Caco-2 (cell line): ENCODE data around the gene MGAT1. TPM values are rescaled to one million over a fixed set of nuclear protein-coding genes. Genes with fewer than 3 reads are reported as not detected.

Experiments
- BruUV-seq: library from RNA; stranded (reverse); fragments of 400-500 nt; replicated peaks from 2 replicates; lab custom pipeline; 2021; lab: Mats Ljungman, UMichigan
- CTCF ChIA-PET: fragments of 300-600 bp; sonication (Branson Sonifier 250); formaldehyde crosslinking; loops from one replicate; lab custom pipeline; 2022; ENCODE audit warnings: antibody characterized with exemption; lab: Charles Lee
- POLR2A ChIA-PET: fragments of 300-600 bp; sonication (Branson Sonifier 250); formaldehyde crosslinking; loops from one replicate; lab custom pipeline; 2022; ENCODE audit warnings: antibody characterized with exemption; lab: Charles Lee
- DNase-seq, 2 experiments: peaks; one replicate each; pipeline versions ENCODE4 v3.0.0 to v3.0.0-alpha.2; 2020 to 2022
- H3K27me3 ChIP-seq: replicated peaks from 2 replicates; pipeline ENCODE4 v1.6.0; 2011; ENCODE audit warnings: low read length; ENCODE audit not compliant: control insufficient read depth, insufficient read depth
- H3K36me3 ChIP-seq: 2 replicates; pipeline ENCODE4 v1.5.1; 2011; ENCODE audit warnings: low read length; ENCODE audit not compliant: control insufficient read depth, insufficient read depth
- H3K4me1 ChIP-seq: fragments of 250-450 bp; sonication (Bioruptor Pico); 2 replicates; pipeline ENCODE4 v1.5.1; 2020; ENCODE audit warnings: mild to moderate bottlenecking
- H3K4me3 ChIP-seq: 2 replicates; pipeline ENCODE4 v1.5.1; 2011; ENCODE audit warnings: low read depth, mild to moderate bottlenecking, control low read depth, low read length
- H3K9me3 ChIP-seq: fragments of 250-450 bp; sonication (Bioruptor Pico); 2 replicates; pipeline ENCODE4 v1.5.1; 2020; ENCODE audit warnings: mild to moderate bottlenecking, moderate library complexity
- H3K27ac Mint-ChIP-seq: one replicate; pipeline ENCODE4 v1.8.0; 2022; ENCODE audit warnings: mixed read lengths; ENCODE audit not compliant: unreplicated experiment
- H3K27me3 Mint-ChIP-seq: one replicate; pipeline ENCODE4 v1.8.0; 2022; ENCODE audit warnings: mixed read lengths; ENCODE audit not compliant: insufficient read depth, unreplicated experiment
- H3K36me3 Mint-ChIP-seq: one replicate; pipeline ENCODE4 v1.8.0; 2022; ENCODE audit warnings: mild to moderate bottlenecking, mixed read lengths; ENCODE audit not compliant: insufficient read depth, unreplicated experiment
- H3K4me1 Mint-ChIP-seq: one replicate; pipeline ENCODE4 v1.8.0; 2022; ENCODE audit warnings: low read depth, mixed read lengths; ENCODE audit not compliant: unreplicated experiment
- H3K4me3 Mint-ChIP-seq: one replicate; pipeline ENCODE4 v1.8.0; 2022; ENCODE audit warnings: mild to moderate bottlenecking, moderate library complexity, mixed read lengths; ENCODE audit not compliant: unreplicated experiment
- H3K9me3 Mint-ChIP-seq: one replicate; pipeline ENCODE4 v1.8.0; 2022; ENCODE audit warnings: mixed read lengths; ENCODE audit not compliant: unreplicated experiment
- intact Hi-C: fragments of 100-400 bp; cut with micrococcal nuclease; formaldehyde crosslinking; loops from one replicate; pipeline ENCODE4 v1.10.0; 2022; ENCODE audit not compliant: unreplicated experiment
- total RNA-seq: library from RNA; stranded (reverse); gene quantifications from 2 replicates; pipeline ENCODE4 v1.2.3, GENCODE V29; 2022
- TF ChIP-seq, protein P1 (sequence below), 2 experiments: fragments of 200-600 bp in 1 of 2; IDR thresholded peaks; 1 replicate in 1 of 2; 2 replicates in 1 of 2; pipeline versions ENCODE4 v1.5.1 to v1.8.0; 2011 to 2022; ENCODE audit warnings: antibody characterized with exemption in 1 of 2, control low read depth in 1 of 2, inconsistent platforms in 1 of 2, low read depth in 1 of 2, low read length in 1 of 2, mild to moderate bottlenecking in 1 of 2, moderate library complexity in 1 of 2; ENCODE audit not compliant: insufficient read depth in 1 of 2, severe bottlenecking in 1 of 2, unreplicated experiment in 1 of 2

MGAT1 gene
- total RNA-seq, 1 experiment from 2014 or later: 80.1 TPM

DNA sequence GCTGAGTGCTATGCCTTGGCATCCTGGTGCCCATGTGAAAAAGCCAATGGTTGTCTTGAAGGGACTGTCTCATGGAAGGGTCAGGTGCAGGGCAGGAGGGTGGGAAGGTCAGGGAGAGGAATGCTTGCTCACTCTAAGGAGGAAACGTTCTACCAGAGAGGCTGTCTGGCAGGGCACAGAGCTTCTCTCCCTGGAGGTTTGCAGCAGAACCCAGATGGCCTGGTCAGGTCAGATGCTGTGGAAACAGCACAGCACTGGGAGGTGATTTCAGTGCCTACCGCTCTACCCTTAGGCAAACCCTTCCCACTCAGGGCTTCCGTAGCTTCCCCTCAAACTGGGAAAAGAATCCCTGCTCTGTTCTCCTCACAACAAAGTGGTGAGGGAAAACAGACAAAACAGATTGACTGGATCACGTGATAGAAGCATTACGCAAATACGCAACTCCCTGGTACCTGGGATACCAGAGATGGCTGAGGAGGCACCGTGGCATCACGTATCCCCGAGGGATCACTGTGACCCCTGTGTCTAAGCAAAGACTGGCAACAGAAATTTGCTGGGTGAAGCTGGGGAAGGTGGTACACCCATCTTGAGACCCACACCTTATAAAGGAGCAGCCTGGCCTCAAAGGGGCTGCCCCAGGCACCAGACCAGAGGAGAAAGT, 3.9 kb upstream of the MGAT1 start:
- ChIA-PET POLR2A (no interaction called here), CTCF (no interaction called here)
- Histone ChIP-seq H3K36me3 (peaks cover 3% of the 10 kb centered on the region; the same call in 1 of the 2 replicates), H3K4me3 (no peak overlapping the region), H3K27me3 (no peaks in the 10 kb centered on the region), H3K9me3 (no peaks in the 10 kb centered on the region), H3K4me1 (peaks cover 41% of the 10 kb centered on the region)
- no TSS peak for BruUV-seq
- peaks cover 50% of the 10 kb centered on the region for H3K4me1 Mint-ChIP-seq
- H3K27me3 Mint-ChIP-seq: no peaks in the 10 kb centered on the region
- H3K9me3 Mint-ChIP-seq: no peaks in the 10 kb centered on the region
- DNase-seq: no peak
- intact Hi-C loops: no loop called here
- H3K36me3 Mint-ChIP-seq: peaks cover 41% of the 10 kb centered on the region
- TF ChIP-seq, protein P1, sequence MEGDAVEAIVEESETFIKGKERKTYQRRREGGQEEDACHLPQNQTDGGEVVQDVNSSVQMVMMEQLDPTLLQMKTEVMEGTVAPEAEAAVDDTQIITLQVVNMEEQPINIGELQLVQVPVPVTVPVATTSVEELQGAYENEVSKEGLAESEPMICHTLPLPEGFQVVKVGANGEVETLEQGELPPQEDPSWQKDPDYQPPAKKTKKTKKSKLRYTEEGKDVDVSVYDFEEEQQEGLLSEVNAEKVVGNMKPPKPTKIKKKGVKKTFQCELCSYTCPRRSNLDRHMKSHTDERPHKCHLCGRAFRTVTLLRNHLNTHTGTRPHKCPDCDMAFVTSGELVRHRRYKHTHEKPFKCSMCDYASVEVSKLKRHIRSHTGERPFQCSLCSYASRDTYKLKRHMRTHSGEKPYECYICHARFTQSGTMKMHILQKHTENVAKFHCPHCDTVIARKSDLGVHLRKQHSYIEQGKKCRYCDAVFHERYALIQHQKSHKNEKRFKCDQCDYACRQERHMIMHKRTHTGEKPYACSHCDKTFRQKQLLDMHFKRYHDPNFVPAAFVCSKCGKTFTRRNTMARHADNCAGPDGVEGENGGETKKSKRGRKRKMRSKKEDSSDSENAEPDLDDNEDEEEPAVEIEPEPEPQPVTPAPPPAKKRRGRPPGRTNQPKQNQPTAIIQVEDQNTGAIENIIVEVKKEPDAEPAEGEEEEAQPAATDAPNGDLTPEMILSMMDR (IDR thresholded peaks at IDR 0.05; ENCODE audit: insufficient read depth in 1 of 2, low read depth in 1 of 2, low read length in 1 of 2, severe bottlenecking in 1 of 2, unreplicated experiment in 1 of 2): no peak
- no peak overlapping the region for H3K27ac Mint-ChIP-seq
- peak overlapping the region; percentile 16 for H3K4me3 Mint-ChIP-seq

DNA sequence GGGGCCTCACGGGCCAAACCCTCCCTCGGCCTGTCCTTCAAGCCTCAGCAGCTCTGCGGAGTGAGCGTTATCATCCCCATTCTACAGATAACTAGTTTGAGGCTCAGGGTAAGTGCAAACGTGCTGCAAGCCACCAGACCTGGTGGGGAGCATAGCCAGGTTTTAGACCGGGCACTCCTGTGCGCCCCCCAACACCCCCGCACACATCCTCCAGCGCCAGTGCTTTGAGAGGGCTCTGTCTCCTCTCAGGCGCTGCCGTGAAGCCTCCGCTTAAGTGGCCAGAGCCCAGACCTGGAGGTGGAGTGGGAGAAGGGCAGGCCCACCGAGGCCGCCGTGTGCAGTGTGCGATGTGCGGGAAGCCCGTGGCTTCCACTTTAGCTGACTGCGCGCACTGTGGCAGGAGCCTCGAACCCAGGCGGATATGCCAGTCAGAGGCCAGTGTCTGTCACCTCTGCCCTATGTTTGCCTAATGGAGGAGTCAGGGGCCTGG, 1.6 kb upstream of the MGAT1 start:
- H3K27ac Mint-ChIP-seq: no peak overlapping the region
- DNase-seq: no peak
- ChIA-PET POLR2A (no interaction called here), CTCF (no interaction called here)
- H3K4me1 Mint-ChIP-seq: peaks cover 46% of the 10 kb centered on the region
- no peaks in the 10 kb centered on the region for H3K27me3 ChIP-seq
- no peaks in the 10 kb centered on the region for H3K9me3 Mint-ChIP-seq
- H3K4me1 ChIP-seq: peaks cover 50% of the 10 kb centered on the region
- peak overlapping the region; percentile 82 for H3K4me3 Mint-ChIP-seq
- no peaks in the 10 kb centered on the region for H3K27me3 Mint-ChIP-seq
- TF ChIP-seq, protein P1 (IDR thresholded peaks at IDR 0.05; ENCODE audit: insufficient read depth in 1 of 2, low read depth in 1 of 2, low read length in 1 of 2, severe bottlenecking in 1 of 2, unreplicated experiment in 1 of 2): no peak
- H3K9me3 ChIP-seq: no peaks in the 10 kb centered on the region
- peaks cover 52% of the 10 kb centered on the region for H3K36me3 Mint-ChIP-seq
- intact Hi-C loops: no loop called here
- peaks cover 3% of the 10 kb centered on the region; the same call in 1 of the 2 replicates for H3K36me3 ChIP-seq
- no TSS peak for BruUV-seq
- H3K4me3 ChIP-seq: no peak overlapping the region

DNA sequence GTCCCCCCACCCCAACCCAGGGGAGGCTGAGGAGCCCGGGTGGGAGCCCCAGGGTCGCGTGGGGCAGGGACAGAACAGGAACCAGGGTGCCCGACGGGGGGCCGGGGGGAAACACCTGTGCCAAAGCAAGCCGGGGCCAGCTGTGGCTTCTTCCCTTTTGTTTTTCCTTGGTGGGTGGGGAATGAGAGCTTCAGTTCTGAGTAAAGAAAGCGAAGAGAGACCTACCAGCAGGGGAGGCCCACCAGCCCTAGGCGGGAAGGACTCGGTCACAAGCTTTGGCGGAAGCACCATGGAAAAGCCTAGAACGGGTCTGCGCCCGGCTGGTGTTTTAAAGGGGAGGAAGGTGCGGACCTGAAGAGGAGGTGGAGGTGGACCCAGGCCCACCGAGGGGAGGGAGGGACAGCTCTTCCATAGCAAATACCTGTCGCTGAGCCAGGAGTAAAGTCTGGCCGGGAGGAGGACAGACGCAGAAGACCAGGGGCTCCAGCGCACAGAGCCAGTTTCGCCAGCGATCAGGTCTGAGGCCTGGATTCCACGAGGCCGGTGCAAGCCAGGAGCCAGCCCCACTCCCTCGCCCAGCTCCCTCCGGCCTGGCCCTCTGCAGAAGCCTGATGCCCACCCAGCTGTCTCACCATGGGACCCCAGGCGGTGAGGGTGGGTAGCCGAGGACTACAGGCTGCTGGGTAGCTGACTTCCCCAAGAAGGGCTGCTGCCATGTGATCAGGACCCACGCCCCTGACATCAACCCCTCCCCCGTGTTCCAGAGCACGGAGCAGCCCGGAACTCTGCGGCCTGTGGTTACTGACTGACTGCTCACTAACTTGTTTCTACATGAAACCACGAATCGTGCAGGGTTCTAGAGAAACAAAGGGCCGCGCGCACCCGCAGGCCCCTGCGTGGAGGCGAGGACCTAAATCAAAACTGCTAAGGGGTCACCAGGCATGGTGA, 849 bp upstream of the MGAT1 start:
- Mint-ChIP-seq H3K27me3 (no peaks in the 10 kb centered on the region), H3K4me3 (peak overlapping the region; percentile 82), H3K9me3 (no peaks in the 10 kb centered on the region), H3K27ac (peak overlapping the region; percentile 42), H3K4me1 (peaks cover 46% of the 10 kb centered on the region), H3K36me3 (peaks cover 57% of the 10 kb centered on the region)
- Histone ChIP-seq H3K4me3 (peak overlapping the region; percentile 88), H3K27me3 (no peaks in the 10 kb centered on the region), H3K9me3 (no peaks in the 10 kb centered on the region), H3K4me1 (peaks cover 50% of the 10 kb centered on the region), H3K36me3 (peaks cover 3% of the 10 kb centered on the region; the same call in 1 of the 2 replicates)
- no peak for DNase-seq
- no TSS peak for BruUV-seq
- TF ChIP-seq, protein P1 (IDR thresholded peaks at IDR 0.05; ENCODE audit: insufficient read depth in 1 of 2, low read depth in 1 of 2, low read length in 1 of 2, severe bottlenecking in 1 of 2, unreplicated experiment in 1 of 2): peak in 1 of 2 experiments; percentile 25
- intact Hi-C loops: no loop called here
- ChIA-PET CTCF (interaction anchor here (1.5 to 1.6 kb wide), 2 partner anchors 18 to 381 kb away, joined by 5 to 11 read pairs; no protein-coding TSS in a partner anchor), POLR2A (interaction anchor here (2.1 to 2.3 kb wide), 2 partner anchors 18 to 27 kb away, joined by 8 to 11 read pairs; no protein-coding TSS in a partner anchor)
